Osteoblast (primary cell): ENCODE data around the gene CHDH. TPM values are rescaled to one million over a fixed set of nuclear protein-coding genes. Genes with fewer than 3 reads are reported as not detected.
A peak's percentile ranks its signal among the peaks of the same experiment; 100 is the strongest.

Source experiments
- DNase-seq: peaks from one replicate; pipeline ENCODE4 v3.0.0; 2011; ENCODE audit warnings: low spot score, mixed read lengths; ENCODE audit not compliant: insufficient read length; ENCODE audit errors: missing footprints
- H2AFZ ChIP-seq: 2 replicates; pipeline ENCODE4 v1.6.0; 2011; ENCODE audit warnings: mild to moderate bottlenecking, low read length
- H3K27ac ChIP-seq: 2 replicates; pipeline ENCODE4 v1.5.1; 2011; ENCODE audit warnings: mild to moderate bottlenecking, low read depth, low read length, moderate library complexity
- H3K27me3 ChIP-seq: 2 replicates; pipeline ENCODE4 v1.6.0; 2012; ENCODE audit warnings: mild to moderate bottlenecking, control low read depth, inconsistent platforms, low read length, moderate library complexity; ENCODE audit not compliant: insufficient read depth
- H3K36me3 ChIP-seq: 2 replicates; pipeline ENCODE4 v1.5.1; 2011; ENCODE audit warnings: mild to moderate bottlenecking, low read length, control low read depth, moderate library complexity; ENCODE audit not compliant: insufficient read depth
- H3K4me1 ChIP-seq: 2 replicates; pipeline ENCODE4 v1.5.1; 2011; ENCODE audit warnings: mild to moderate bottlenecking, low read length, control low read depth, moderate library complexity; ENCODE audit not compliant: insufficient read depth
- H3K4me2 ChIP-seq: 2 replicates; pipeline ENCODE4 v1.6.0; 2011; ENCODE audit warnings: mild to moderate bottlenecking, low read length; ENCODE audit not compliant: insufficient read depth
- H3K4me3 ChIP-seq: fragments of 200-600 bp; sonication (generic); 3 replicates; pipeline ENCODE4 v1.5.1; 2012; ENCODE audit warnings: mild to moderate bottlenecking, low read length, inconsistent platforms; ENCODE audit not compliant: insufficient read depth
- H3K79me2 ChIP-seq: 2 replicates; pipeline ENCODE4 v1.6.0; 2012; ENCODE audit warnings: mild to moderate bottlenecking, low read length, control low read depth, inconsistent platforms; ENCODE audit not compliant: insufficient read depth
- H3K9me3 ChIP-seq: 2 replicates; pipeline ENCODE4 v1.5.1; 2011; ENCODE audit warnings: low read depth, low read length, control low read depth
- H4K20me1 ChIP-seq: 2 replicates; pipeline ENCODE4 v1.6.0; 2012; ENCODE audit warnings: mild to moderate bottlenecking, low read length, control low read depth; ENCODE audit not compliant: insufficient read depth
- CTCF ChIP-seq: IDR thresholded peaks from 2 replicates; pipeline ENCODE4 v1.5.1; 2011; ENCODE audit warnings: mild to moderate bottlenecking, low read depth, low read length, moderate library complexity; ENCODE audit errors: extremely low read depth
- total RNA-seq: library from RNA; depleted of rRNA; stranded (reverse); fragments of >200 nt; gene quantifications from 2 replicates; pipeline ENCODE4 v1.2.3, GENCODE V29; 2012

Gene CHDH
- total RNA-seq, 1 donor = 0.72 TPM

- no peak for DNase-seq
- Histone ChIP-seq H3K9me3 (no peaks in the 10 kb centered on the region), H3K4me1 (peaks cover 32% of the 10 kb centered on the region), H2AFZ (peak overlapping the region; percentile 48), H3K4me2 (peak overlapping the region; percentile 44), H4K20me1 (no peaks in the 10 kb centered on the region), H3K27me3 (no peaks in the 10 kb centered on the region), H3K79me2 (no peaks in the 10 kb centered on the region), H3K27ac (peak overlapping the region; percentile 78), H3K36me3 (no peaks in the 10 kb centered on the region), H3K4me3 (peak overlapping the region; percentile 5)
- TF ChIP-seq CTCF = no peak
Measured at GRCh38 chr3:53805463-53806159, 40.6 kb downstream of the CHDH start.

- Histone ChIP-seq H3K4me3 (peak overlapping the region; percentile 5), H3K27me3 (no peaks in the 10 kb centered on the region), H3K4me1 (peaks cover 32% of the 10 kb centered on the region), H3K36me3 (no peaks in the 10 kb centered on the region), H4K20me1 (no peaks in the 10 kb centered on the region), H3K27ac (peak overlapping the region; percentile 78), H3K9me3 (no peaks in the 10 kb centered on the region), H3K4me2 (peak overlapping the region; percentile 44), H3K79me2 (no peaks in the 10 kb centered on the region), H2AFZ (peak overlapping the region; percentile 48)
- TF ChIP-seq CTCF = no peak
- DNase-seq = peak; percentile 98
Measured at GRCh38 chr3:53804697-53805462, 41.3 kb downstream of the CHDH start.

DNA sequence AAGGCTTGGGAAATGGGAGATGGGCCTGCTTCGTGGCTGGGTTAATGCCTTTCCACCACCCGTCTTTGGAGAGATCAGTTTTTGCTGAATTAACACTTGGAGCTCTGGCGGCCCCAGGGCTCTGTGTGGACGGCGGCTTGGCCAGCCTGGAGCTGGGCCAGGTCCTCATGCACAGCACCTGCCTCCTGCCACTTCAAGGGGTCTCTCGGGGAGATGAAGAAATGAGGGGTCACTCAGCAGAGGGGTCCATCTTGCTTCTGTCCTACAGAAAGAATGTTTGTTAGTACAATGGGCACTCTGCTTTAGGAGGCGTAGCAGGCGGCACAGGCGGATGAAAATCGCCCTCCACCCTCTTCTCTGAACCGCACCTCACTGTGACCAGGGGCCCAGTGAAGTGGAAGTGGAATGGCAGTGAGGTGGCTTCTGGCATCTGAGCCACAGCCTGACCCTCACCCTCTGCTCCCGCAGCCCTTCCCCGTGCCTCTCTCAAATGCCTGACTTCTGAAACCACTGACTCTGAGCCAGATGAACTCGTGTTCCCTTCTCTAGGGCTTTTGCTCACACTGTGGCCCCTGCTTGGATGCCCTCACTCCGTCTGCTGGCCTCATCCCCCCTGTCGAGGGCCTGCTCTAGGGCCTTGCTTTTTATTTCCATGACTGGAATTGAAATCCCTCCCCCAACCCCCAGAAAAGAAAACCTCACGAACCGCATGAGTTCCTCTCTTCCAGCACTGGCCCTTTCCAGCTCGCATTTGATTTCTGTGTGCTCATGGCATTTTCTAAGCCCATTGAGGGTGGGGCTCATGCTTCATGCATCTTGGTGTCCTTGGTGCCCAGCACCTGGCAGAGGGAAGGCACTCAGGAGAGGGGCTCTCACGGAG, 42.2 kb downstream of the CHDH start:
- Histone ChIP-seq H3K9me3 (no peaks in the 10 kb centered on the region), H3K4me1 (peaks cover 32% of the 10 kb centered on the region), H3K36me3 (no peaks in the 10 kb centered on the region), H2AFZ (peak overlapping the region; percentile 48), H3K27me3 (no peaks in the 10 kb centered on the region), H3K4me3 (peak overlapping the region; percentile 2), H3K27ac (peak overlapping the region; percentile 78), H3K4me2 (peak overlapping the region; percentile 23), H4K20me1 (no peaks in the 10 kb centered on the region), H3K79me2 (no peaks in the 10 kb centered on the region)
- TF ChIP-seq CTCF = no peak
- no peak for DNase-seq
